ENCODE data around the gene RNPEPL1. TPM values are rescaled to one million over a fixed set of nuclear protein-coding genes. Genes with fewer than 3 reads are reported as not detected.
A peak's percentile ranks its signal among the peaks of the same experiment; 100 is the strongest.

RNPEPL1 gene
- total and polyA plus RNA-seq, 12 donors = 5.1 to 259 (median 59.5) TPM

- H3K27me3 ChIP-seq = no peaks in the 10 kb centered on the region
- no peaks in the 10 kb centered on the region for H3K9me3 ChIP-seq (replicated peaks in 1 of 3)
- DNase-seq = peak in 3 of 7 donors; percentile 6 to 12 (median 9)
- no peaks in the 10 kb centered on the region for H3K4me1 ChIP-seq (replicated peaks in 1 of 2)
- H3K4me3 ChIP-seq = no peak overlapping the region
- WGBS, 4 donors = 79 to 94% (median 87%) methylated on average over 3 to 13 of the region's 13 CpGs
- H3K36me3 ChIP-seq (replicated peaks in 1 of 2) = no peaks in the 10 kb centered on the region
- TF ChIP-seq POLR2A (IDR thresholded peaks at IDR 0.05) = no peak
- TF ChIP-seq CTCF (IDR thresholded peaks at IDR 0.05) = no peak
- intact Hi-C loops (cut with DNase I) = no loop called here
- no peak overlapping the region for H3K27ac ChIP-seq
These were observed 52.0 kb downstream of the RNPEPL1 start for GRCh38 chr2:240620149-240620731.

- peak in 3 of 7 donors; percentile 5 to 10 (median 10) for DNase-seq
- H3K27ac ChIP-seq = no peak overlapping the region
- intact Hi-C loops (cut with DNase I) = no loop called here
- no peaks in the 10 kb centered on the region for H3K36me3 ChIP-seq (replicated peaks in 1 of 2)
- H3K27me3 ChIP-seq = no peaks in the 10 kb centered on the region
- H3K4me3 ChIP-seq = no peak overlapping the region
- TF ChIP-seq CTCF (IDR thresholded peaks at IDR 0.05) = no peak
- TF ChIP-seq POLR2A (IDR thresholded peaks at IDR 0.05) = no peak
- no peaks in the 10 kb centered on the region for H3K4me1 ChIP-seq (replicated peaks in 1 of 2)
- no peaks in the 10 kb centered on the region for H3K9me3 ChIP-seq (replicated peaks in 1 of 3)
- WGBS, 4 donors = 74 to 80% (median 78%) methylated on average over 6 to 7 of the region's 7 CpGs
These were observed 52.6 kb downstream of the RNPEPL1 start for GRCh38 chr2:240620859-240621258.

GRCh38 chr2:240622060-240622411 lies 53.8 kb downstream of the RNPEPL1 start:
- Histone ChIP-seq H3K36me3 (replicated peaks in 1 of 2) (no peaks in the 10 kb centered on the region), H3K27ac (no peak overlapping the region), H3K9me3 (replicated peaks in 1 of 3) (no peaks in the 10 kb centered on the region), H3K4me3 (no peak overlapping the region), H3K4me1 (replicated peaks in 1 of 2) (no peaks in the 10 kb centered on the region), H3K27me3 (no peaks in the 10 kb centered on the region)
- intact Hi-C loops (cut with DNase I) = no loop called here
- TF ChIP-seq CTCF (IDR thresholded peaks at IDR 0.05) (no peak), POLR2A (IDR thresholded peaks at IDR 0.05) (no peak)
- peak in 2 of 7 donors; percentile 5 to 9 for DNase-seq
- 74 to 88% (median 77%) methylated on average over 8 to 9 of the region's 9 CpGs for WGBS, 4 donors

GRCh38 chr2:240622531-240623235 lies 54.4 kb downstream of the RNPEPL1 start:
- no peaks in the 10 kb centered on the region for H3K4me1 ChIP-seq (replicated peaks in 1 of 2)
- 55 to 60% (median 58%) methylated on average over 20 to 37 of the region's 37 CpGs for WGBS, 4 donors
- intact Hi-C loops (cut with DNase I) = no loop called here
- H3K9me3 ChIP-seq (replicated peaks in 1 of 3) = no peaks in the 10 kb centered on the region
- TF ChIP-seq POLR2A (IDR thresholded peaks at IDR 0.05) (no peak), CTCF (IDR thresholded peaks at IDR 0.05) (no peak)
- no peak overlapping the region for H3K27ac ChIP-seq
- peak in 3 of 7 donors; percentile 7 to 18 (median 12) for DNase-seq
- no peaks in the 10 kb centered on the region for H3K36me3 ChIP-seq (replicated peaks in 1 of 2)
- no peak overlapping the region for H3K4me3 ChIP-seq
- H3K27me3 ChIP-seq = no peaks in the 10 kb centered on the region

Measured in adrenal gland (tissue), 12 donors.